ENCODE results near the gene TRPT1.

Gene TRPT1

DNA sequence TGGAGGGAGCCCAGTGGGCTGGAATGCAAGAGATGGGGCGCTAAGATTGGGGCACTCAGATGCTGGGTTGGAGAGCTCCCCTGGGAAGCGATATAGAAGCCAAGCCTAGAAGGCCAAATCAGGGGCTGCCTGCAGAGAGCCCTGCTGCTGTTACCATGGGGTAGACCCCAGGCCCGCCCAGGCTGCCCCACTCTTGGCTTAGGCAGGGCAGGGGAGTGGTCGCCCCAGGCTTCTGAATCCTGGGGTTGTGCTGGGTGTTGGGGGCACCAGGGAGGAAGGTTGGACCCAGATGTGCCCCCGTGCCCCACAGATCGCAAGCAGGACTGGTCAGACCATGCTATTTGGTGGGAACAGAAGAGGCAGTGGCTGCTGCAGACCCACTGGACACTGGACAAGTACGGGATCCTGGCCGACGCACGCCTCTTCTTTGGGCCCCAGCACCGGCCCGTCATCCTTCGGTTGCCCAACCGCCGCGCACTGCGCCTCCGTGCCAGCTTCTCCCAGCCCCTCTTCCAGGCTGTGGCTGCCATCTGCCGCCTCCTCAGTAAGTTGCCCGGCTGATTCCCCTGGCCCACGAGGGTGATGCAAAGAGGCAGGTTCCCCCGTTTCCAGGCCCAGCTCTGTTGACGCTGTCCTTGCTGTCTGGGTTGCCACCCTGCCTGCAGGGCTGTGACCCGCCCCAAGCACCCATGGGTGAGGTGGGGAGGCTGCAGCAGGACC lies 15.5 kb downstream of the TRPT1 start:
- H3K4me3 ChIP-seq (ENCODE audit: low read depth, low read length) = no peak overlapping the region
- no peak for TF ChIP-seq CTCF (IDR thresholded peaks at IDR 0.05; ENCODE audit: borderline replicate concordance, insufficient read depth, low read depth, low read length)

- H3K4me3 ChIP-seq (ENCODE audit: low read depth, low read length) = no peak overlapping the region
- TF ChIP-seq CTCF (IDR thresholded peaks at IDR 0.05; ENCODE audit: borderline replicate concordance, insufficient read depth, low read depth, low read length) = no peak
Measured at GRCh38 chr11:64209563-64209843, 16.5 kb downstream of the TRPT1 start.

DNA sequence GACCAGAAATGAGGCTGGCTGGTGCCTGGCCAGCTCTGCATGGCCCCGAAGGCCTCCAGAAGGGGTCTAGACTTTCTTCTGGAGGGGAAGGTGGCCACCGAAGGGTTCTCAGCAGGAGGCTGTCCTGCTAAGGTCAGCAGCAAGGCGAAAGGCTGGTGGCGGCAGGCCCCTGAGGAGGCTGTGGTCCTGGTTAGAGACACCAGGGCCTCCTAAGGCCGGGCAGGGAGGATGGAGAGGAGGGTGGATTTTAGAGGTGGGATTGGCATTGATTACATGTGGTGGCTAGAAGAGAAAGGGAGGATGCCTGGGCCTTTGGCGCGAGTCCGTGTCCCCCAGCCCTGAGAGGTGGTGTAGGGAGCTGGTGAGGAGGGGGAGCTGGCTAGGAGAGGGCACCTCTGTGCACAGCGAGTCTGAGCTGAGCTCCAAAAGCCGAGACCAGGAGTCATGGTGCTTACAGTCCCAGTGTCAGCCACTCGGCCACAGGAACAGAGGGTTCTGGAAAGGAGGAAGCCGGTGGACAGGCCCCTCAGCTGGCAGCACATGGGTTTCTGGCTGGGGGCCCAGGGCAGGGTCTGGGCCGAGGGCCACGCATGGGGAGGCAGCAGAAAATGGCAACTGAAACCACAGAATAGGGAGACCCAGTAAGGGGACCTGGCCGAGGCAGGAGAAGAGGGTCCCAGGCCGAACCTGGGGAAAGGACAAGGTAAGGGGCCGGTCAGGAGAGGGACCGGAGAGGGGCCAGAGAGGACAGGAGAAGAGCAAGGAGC lies 17.0 kb downstream of the TRPT1 start:
- no peak overlapping the region for H3K4me3 ChIP-seq (ENCODE audit: low read depth, low read length)
- no peak for TF ChIP-seq CTCF (IDR thresholded peaks at IDR 0.05; ENCODE audit: borderline replicate concordance, insufficient read depth, low read depth, low read length)

DNA sequence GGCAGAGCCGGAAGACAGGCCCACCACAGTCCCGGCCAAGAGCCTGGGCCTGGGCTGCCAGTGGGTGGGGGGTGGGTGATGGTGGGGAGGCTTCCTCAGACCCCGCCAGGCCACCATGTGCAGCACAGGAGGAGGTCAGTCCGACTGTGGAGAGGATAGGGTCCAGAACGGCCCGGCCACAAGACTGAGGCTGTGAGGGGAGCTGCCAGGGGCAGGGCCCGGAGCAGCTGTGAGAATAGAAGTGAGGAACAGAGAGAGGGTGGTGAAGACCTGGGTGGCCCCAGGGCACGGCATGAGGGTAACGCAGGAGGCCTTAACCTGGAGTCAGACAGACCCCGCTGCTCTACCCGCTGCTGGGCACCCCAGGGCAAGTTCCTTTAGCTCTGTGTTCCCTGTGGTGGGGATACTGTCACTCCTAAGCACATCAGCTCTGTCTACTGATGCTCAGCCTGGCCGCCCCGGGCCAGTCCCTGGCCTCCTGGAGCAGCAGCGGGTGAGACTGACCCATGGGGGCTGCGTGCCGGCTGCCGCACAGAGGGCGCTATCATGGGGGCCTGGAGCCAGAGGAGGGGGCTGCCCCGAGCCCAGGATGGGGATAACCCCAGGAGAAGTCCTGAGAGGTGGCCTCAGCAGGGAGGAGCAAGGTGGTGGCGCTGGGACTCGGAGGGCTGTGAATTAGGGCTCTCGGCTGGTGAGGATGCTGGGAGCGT lies 17.7 kb downstream of the TRPT1 start:
- H3K4me3 ChIP-seq (ENCODE audit: low read depth, low read length) = peak overlapping the region; percentile 95
- TF ChIP-seq CTCF (IDR thresholded peaks at IDR 0.05; ENCODE audit: borderline replicate concordance, insufficient read depth, low read depth, low read length) = no peak

DNA sequence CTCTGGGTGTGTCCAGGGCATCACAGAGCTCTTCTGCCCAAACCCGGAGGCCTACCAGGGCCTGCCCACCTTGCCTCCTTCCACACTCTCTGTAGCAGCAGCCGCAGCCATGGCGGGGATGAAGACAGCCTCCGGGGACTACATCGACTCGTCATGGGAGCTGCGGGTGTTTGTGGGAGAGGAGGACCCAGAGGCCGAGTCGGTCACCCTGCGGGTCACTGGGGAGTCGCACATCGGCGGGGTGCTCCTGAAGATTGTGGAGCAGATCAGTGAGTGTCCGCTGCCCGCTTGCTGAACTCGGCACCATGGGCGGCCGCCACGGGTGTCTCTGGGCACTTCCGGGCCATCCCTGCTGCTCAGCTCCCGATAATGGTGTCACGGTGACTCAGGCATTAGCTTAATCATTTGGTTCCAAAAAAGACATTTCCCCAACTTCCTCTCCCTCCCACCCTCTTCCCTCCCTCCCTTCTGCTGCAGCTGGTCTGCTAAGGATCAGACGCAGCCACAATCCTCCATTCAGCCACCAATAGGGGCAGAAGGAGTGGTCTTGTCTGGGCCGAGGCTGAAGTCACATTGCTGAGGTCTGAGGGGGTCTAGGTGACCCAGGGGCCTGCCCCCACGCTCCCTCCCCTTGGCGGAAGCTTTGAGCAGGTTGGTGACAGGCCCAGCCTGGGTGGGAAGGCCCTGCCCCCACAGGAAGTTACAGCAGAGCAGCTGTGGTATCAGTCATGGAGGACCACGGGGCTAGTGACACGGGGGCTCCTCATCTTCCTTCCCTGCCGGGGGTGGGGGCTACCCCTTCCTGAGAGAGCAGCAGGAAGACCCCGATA lies 18.5 kb downstream of the TRPT1 start:
- 0 out of 2 replicates have a peak, but pooled peaks have one; percentile 1 for TF ChIP-seq CTCF (IDR thresholded peaks at IDR 0.05; ENCODE audit: borderline replicate concordance, insufficient read depth, low read depth, low read length)
- H3K4me3 ChIP-seq (ENCODE audit: low read depth, low read length) = peak overlapping the region; percentile 95

GRCh38 chr11:64206457-64207255 lies 19.3 kb downstream of the TRPT1 start, which contains the start of gene FERMT3:
TSS of gene FERMT3 (plus strand) at chr11:64206721. CDS start at chr11:64207365, 644 bp downstream.
- peak within 1 kb of the TSS; percentile 95 for H3K4me3 ChIP-seq (ENCODE audit: low read depth, low read length)
- TF ChIP-seq CTCF (IDR thresholded peaks at IDR 0.05; ENCODE audit: borderline replicate concordance, insufficient read depth, low read depth, low read length) = no peak
